ENCODE results near the gene BMS1.
A peak's percentile ranks its signal among the peaks of the same experiment; 100 is the strongest.
"Not testable (repeated sequence)": the region's sequence is repeated elsewhere in the genome, so short reads cannot be mapped to it uniquely, and the experiment has no call there.

Gene BMS1

GRCh38 chr10:42782446-42783180, at the start of gene BMS1:
TSS of gene BMS1 (plus strand) at chr10:42782795. CDS start at chr10:42784395, 1,600 bp downstream.
- peak; percentile 79 for DNase-seq (ENCODE audit: low read depth)

DNA sequence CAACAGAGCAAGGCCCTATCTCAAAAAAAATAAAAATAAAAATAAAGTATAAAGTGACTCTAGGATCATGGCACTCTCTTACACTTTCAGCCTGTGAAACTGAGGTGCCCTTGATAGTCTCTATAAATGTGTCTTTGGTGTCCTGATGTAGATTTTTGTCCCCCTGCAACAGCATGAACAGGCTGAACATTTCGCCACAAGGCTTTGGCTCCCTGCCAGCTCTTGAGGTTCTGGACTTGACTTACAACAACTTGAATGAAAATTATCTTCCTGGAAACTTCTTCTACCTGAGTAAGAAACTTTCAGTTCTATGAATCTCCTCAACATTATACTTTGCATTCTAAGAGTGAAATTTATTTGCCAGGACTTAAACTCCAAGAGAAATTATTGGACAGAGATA, 48.1 kb upstream of the BMS1 start:
- DNase-seq (ENCODE audit: low read depth): no peak

DNA sequence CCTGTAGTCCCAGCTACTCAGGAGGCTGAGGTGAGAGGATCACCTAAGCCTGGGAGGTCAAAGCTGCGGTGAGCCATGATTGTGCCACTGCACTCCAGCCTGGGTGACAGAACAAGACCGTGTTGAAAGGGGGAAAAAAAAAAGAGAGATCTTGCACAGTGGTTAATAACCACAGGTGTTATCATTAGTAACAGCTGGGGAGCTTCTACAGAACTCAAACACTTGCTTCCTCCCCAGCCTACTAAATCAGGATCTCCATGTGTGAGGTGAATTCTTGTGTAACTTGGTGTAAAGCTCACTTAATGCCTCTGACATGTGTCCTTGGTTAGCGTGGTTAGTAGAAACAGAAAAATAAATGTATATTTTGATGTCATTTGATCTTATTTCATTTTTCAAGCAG, 43.9 kb upstream of the BMS1 start:
- no peak for DNase-seq (ENCODE audit: low read depth)

- DNase-seq (ENCODE audit: low read depth): not testable (repeated sequence)
Measured at GRCh38 chr10:42741536-42741935, 41.1 kb upstream of the BMS1 start.

- no peak for DNase-seq (ENCODE audit: low read depth)
Measured at GRCh38 chr10:42743697-42744096, 38.9 kb upstream of the BMS1 start.

DNA sequence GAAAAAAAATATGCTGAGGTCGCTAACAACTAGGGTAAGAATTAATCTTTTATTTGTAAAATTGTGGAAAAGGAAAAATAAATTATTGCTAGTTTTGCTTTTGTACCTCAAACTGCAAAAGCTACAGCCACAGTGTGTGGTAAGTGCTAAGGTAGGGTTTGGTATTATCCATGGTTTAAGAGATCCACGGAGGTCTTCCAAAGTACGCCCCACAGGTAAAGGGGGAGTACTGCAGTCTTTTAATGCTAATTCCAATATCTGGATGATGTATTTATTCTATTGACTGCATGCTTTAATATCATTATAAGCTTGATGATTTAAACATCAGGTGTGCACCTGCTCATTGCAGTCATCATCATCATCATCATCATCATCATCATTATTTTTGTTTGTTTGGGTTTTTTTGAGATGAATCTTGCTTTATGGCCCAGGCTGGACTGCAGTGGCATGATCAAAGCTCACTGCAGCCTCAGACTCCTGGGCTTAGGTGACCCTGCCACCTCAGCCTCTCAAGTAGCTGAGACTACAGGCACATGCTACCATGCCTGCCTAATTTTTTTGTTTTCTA, 38.4 kb upstream of the BMS1 start:
- DNase-seq (ENCODE audit: low read depth): no peak

- peak; percentile 56 for DNase-seq (ENCODE audit: low read depth)
Measured at GRCh38 chr10:42753126-42753506, 29.5 kb upstream of the BMS1 start.

DNA sequence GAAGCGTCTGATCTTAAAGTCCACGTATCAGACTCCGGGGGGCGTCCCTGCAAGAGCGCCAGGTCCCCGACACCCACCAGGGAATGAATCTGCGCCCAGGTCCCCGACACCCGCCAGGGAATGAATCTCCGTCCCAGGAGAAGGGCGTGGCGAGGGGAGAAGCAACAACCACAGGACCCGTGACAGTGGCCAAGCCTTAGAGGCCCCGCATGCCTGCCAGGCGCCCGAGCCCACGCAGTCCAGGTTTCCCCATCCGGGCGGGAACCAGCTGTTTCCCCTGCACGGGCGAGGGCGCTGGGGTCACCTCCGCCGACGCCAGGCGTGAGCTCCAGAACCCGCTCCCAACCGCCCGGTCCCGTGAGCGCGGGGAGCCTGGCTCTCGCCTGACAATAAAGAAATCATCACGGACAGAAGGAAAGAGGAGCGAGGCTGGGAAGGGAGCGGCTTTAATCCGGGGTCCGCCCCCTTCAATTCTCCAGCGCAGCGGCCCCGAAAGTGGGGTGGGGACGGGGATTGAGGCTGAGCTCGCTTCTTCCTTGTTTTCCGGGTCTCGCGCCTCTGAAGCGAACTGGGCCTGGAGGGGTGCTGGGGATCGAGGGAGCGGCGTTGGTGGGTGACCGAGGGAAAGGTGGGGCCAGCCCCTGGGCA, 29.0 kb upstream of the BMS1 start:
- DNase-seq (ENCODE audit: low read depth): no peak

DNA sequence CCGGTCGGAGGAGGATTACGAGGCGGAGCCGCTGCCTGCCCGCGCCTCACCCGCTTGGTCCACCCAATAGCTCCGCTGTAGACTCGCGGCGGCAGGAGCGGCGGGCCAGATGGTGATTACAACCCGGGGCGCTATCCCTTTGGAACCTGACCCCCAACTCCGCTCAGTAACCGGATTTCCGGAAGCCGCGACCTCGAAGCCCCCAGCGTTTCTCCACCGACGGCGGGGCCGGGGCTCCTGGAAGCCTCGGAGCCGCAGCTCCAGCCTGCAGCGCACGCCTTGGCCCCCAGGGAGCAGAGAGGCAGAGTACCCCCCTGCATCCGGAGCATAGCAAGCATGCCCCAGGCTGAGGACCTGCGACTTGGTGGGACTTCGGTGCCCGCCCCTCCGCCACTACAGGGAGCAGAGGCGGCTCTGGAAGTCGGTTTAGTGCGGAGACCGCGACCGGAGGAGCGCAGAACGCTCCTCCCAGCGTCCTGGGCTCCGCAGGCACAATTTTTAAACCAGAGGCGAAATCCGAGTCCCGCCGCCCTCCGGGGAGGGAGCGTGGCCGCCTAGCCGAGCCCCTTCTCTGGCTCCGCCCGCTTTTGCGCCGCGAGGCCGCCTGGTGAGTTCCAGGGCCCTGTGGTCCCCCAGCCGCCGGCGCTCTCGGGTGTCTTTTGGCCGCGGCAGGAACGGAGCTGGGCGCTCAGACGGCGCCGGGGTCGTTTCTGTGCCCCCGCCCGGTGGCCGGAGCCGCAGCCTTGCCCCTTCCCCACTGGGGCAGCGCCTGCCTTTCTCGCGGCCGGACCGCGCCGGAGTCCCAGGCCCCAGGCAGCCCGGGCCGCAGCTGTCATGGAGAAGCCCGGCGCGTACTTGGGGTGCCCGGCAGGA, 28.2 kb upstream of the BMS1 start:
- no peak for DNase-seq (ENCODE audit: low read depth)

DNA sequence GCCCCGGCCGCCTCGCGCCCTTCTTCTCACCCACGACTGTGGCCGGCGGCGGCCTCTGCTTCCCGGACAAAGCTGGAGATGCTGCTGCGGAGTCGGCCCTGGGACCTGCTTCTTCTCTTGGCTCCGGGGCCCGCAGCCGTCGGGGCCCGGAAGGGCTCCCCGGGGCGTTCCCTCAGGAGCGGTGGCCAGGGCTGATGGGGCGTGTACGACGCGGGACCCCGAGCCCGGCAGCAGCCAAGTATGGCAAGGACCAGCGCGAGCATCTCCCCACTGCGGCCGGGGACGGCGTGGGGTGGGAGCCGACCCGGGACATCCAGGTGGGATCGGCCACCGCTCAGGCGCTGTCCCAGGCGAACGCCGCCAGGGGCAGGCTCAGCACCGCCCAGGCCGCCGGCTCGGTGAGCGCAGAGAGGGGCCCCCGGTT, 27.6 kb upstream of the BMS1 start:
- DNase-seq (ENCODE audit: low read depth): no peak

GRCh38 chr10:42755556-42756093, 27.0 kb upstream of the BMS1 start:
- DNase-seq (ENCODE audit: low read depth): no peak

- no peak for DNase-seq (ENCODE audit: low read depth)
Measured at GRCh38 chr10:42767906-42768305, 14.7 kb upstream of the BMS1 start.

GRCh38 chr10:42768581-42769152, 13.9 kb upstream of the BMS1 start:
- no peak for DNase-seq (ENCODE audit: low read depth)

DNA sequence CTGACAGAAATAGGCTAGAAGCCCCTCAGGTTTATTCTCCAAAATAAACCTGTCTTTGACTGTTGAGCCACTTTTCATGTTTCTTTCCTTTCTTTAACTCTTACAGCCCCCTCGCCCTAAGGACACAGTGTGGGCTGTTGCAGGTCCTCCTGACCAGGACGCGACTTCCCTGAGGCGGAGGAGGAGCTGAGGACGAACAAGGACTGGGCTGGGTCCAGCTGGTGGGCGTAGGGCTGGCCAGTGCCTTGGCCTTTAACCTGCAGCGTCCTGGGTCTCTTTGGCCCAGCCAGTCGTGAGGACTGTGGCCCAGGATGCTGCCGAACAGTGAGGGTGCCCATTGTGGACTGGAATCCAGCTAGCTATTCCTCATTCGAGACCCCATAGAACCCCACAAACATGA, 13.4 kb upstream of the BMS1 start:
- no peak for DNase-seq (ENCODE audit: low read depth)

- no peak for DNase-seq (ENCODE audit: low read depth)
Measured at GRCh38 chr10:42769673-42770072, 12.9 kb upstream of the BMS1 start.

- DNase-seq (ENCODE audit: low read depth): no peak
Measured at GRCh38 chr10:42776681-42777080, 5.9 kb upstream of the BMS1 start.

GRCh38 chr10:42780456-42780855, 2.1 kb upstream of the BMS1 start:
- DNase-seq (ENCODE audit: low read depth): no peak

- no peak for DNase-seq (ENCODE audit: low read depth)
Measured at GRCh38 chr10:42781893-42782445, 626 bp upstream of the BMS1 start.

DNA sequence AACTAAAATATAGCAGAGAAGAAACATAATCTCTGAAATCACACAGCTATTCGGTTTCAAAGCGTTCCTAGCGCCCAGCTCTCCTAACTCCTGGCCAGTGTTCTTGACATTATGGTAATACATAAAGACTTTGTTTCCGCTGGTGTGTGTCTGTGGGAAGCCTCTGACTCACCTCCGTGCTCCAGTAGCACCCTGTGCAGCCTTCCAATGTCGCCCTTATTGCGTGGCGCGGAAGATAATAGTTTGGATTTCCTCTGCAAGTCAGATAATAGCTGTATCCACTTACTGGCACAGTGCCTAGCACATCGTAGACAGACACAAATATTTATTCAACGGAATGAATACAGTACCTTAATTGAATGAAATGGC, 570 bp downstream of the BMS1 start:
- peak; percentile 29 for DNase-seq (ENCODE audit: low read depth)

GRCh38 chr10:42785759-42786158, 3.2 kb downstream of the BMS1 start:
- no peak for DNase-seq (ENCODE audit: low read depth)

GRCh38 chr10:42790835-42791234, 8.2 kb downstream of the BMS1 start:
- no peak for DNase-seq (ENCODE audit: low read depth)

DNA sequence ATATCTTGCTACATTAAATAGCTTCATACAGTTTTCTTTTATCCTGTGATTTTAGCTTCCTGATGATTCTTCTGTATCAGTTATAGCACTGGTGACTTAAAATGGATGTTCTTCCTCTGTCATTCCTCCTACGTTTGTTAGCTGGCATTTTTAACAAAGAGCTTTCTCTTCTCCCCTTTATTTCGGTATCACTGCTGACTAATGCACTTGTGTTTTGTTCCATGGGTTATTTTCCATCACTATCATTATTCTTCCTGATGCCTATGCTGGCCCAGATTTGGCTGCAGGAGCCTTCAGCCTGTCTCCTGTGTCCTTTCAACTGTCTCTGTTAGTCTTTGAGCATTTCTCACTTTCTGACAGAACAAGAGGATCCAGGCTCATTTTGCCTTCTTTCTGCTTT, 13.1 kb downstream of the BMS1 start:
- DNase-seq (ENCODE audit: low read depth): no peak
